Measurements from ENCODE around the gene TMEM92.

DNA sequence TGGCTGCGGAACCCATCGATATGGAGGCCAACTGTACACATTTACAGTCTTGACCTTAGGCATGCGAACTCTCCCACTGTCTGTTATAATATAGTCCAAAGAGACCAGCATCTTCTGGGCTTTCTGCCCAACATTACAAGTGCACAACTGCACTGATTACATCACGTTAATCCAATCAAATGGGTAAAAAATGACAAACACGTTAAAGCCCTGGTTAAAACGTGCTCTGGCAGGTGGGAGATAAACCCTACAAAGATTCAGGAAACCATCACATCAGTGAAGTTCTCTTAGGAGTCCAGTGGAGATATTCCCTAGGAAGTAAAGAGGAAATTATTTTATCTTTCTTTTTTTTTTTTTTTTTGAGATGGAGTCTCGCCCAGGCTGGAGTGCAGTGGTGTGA lies 48.0 kb downstream of the TMEM92 start:
- TF ChIP-seq EZH2 (IDR thresholded peaks at IDR 0.05; ENCODE audit: low read length) (no peak), CTCF (optimal IDR thresholded peaks at IDR 0.05 in 1 of 3, IDR thresholded peaks at IDR 0.05 in 1 of 3, conservative IDR thresholded peaks at IDR 0.05 in 1 of 3; ENCODE audit: extremely low read depth in 1 of 3, insufficient read depth in 2 of 3, low read length in 3 of 3) (no peak)

All from keratinocyte (primary cell).